GM15510 (cell line): ENCODE measurements around the gene MARCHF5.

Source experiments
- POLR2A ChIP-seq: IDR thresholded peaks from 3 replicates; pipeline ENCODE4 v1.6.1; 2011; ENCODE audit warnings: borderline replicate concordance; ENCODE audit not compliant: insufficient read length; ENCODE audit errors: extremely low read depth

MARCHF5 gene

GRCh38 chr10:92290837-92291615 is at the start of gene MARCHF5, which contains the start of gene CPEB3:
MARCHF5 (plus strand) TSS chr10:92291167; CDS start chr10:92291495, 328 bp downstream.
CPEB3 (minus strand) TSS chr10:92291078; CDS start chr10:92240350, 50,728 bp downstream.
- TF ChIP-seq POLR2A = peak; percentile 67

- no peak for TF ChIP-seq POLR2A
Observed at GRCh38 chr10:92241501-92241900, 49.5 kb upstream of the MARCHF5 start.

GRCh38 chr10:92242380-92242779 is 48.6 kb upstream of the MARCHF5 start:
- no peak for TF ChIP-seq POLR2A

- TF ChIP-seq POLR2A = no peak
Observed at GRCh38 chr10:92242910-92243671, 47.9 kb upstream of the MARCHF5 start.

GRCh38 chr10:92244796-92245195 is 46.2 kb upstream of the MARCHF5 start:
- no peak for TF ChIP-seq POLR2A

GRCh38 chr10:92248566-92248965 is 42.4 kb upstream of the MARCHF5 start:
- TF ChIP-seq POLR2A = no peak

GRCh38 chr10:92263396-92263795 is 27.6 kb upstream of the MARCHF5 start:
- no peak for TF ChIP-seq POLR2A

GRCh38 chr10:92264249-92264648 is 26.7 kb upstream of the MARCHF5 start:
- TF ChIP-seq POLR2A = no peak

- TF ChIP-seq POLR2A = no peak
Observed at GRCh38 chr10:92265687-92266258, 25.2 kb upstream of the MARCHF5 start.

- no peak for TF ChIP-seq POLR2A
Observed at GRCh38 chr10:92267343-92267742, 23.6 kb upstream of the MARCHF5 start.

- no peak for TF ChIP-seq POLR2A
Observed at GRCh38 chr10:92268748-92269147, 22.2 kb upstream of the MARCHF5 start.

GRCh38 chr10:92274071-92274470 is 16.9 kb upstream of the MARCHF5 start:
- TF ChIP-seq POLR2A = no peak

GRCh38 chr10:92278996-92279696 is 11.8 kb upstream of the MARCHF5 start:
- TF ChIP-seq POLR2A = no peak

- TF ChIP-seq POLR2A = no peak
Observed at GRCh38 chr10:92284112-92284704, 6.8 kb upstream of the MARCHF5 start.
